COR-L47 (cell line): ENCODE results near the gene CORO2A.

Experiments used
- DNase-seq: peaks from one replicate; lab custom pipeline; 2025; lab: John Stamatoyannopoulos, UW

CORO2A gene

GRCh38 chr9:98192503-98193335 lies at the start of gene CORO2A:
CORO2A (minus strand) TSS chr9:98192637; CDS start chr9:98157660, 34,977 bp downstream.
- peak; percentile 46 for DNase-seq

- DNase-seq: no peak
Measured at GRCh38 chr9:98241357-98242300, 49.2 kb upstream of the CORO2A start.

- DNase-seq: no peak
Measured at GRCh38 chr9:98240475-98240874, 48.0 kb upstream of the CORO2A start.

GRCh38 chr9:98236901-98237487 lies 44.6 kb upstream of the CORO2A start:
- DNase-seq: no peak

- no peak for DNase-seq
Measured at GRCh38 chr9:98235126-98235525, 42.7 kb upstream of the CORO2A start.

GRCh38 chr9:98234245-98234825 lies 41.9 kb upstream of the CORO2A start:
- no peak for DNase-seq

GRCh38 chr9:98232926-98233325 lies 40.5 kb upstream of the CORO2A start:
- no peak for DNase-seq

GRCh38 chr9:98231770-98232478 lies 39.5 kb upstream of the CORO2A start:
- DNase-seq: no peak

GRCh38 chr9:98230789-98231188 lies 38.4 kb upstream of the CORO2A start:
- DNase-seq: no peak

GRCh38 chr9:98230304-98230703 lies 37.9 kb upstream of the CORO2A start:
- no peak for DNase-seq

GRCh38 chr9:98229620-98230019 lies 37.2 kb upstream of the CORO2A start:
- no peak for DNase-seq

GRCh38 chr9:98229090-98229395 lies 36.6 kb upstream of the CORO2A start:
- DNase-seq: no peak

- no peak for DNase-seq
Measured at GRCh38 chr9:98228392-98229089, 36.1 kb upstream of the CORO2A start.

GRCh38 chr9:98227883-98228282 lies 35.4 kb upstream of the CORO2A start:
- no peak for DNase-seq

- no peak for DNase-seq
Measured at GRCh38 chr9:98226957-98227356, 34.5 kb upstream of the CORO2A start.

GRCh38 chr9:98226516-98226915 lies 34.1 kb upstream of the CORO2A start:
- no peak for DNase-seq

GRCh38 chr9:98225015-98225442 lies 32.6 kb upstream of the CORO2A start:
- DNase-seq: no peak

GRCh38 chr9:98222885-98223691 lies 30.7 kb upstream of the CORO2A start:
- no peak for DNase-seq

- no peak for DNase-seq
Measured at GRCh38 chr9:98220911-98221310, 28.5 kb upstream of the CORO2A start.

GRCh38 chr9:98219794-98220370 lies 27.4 kb upstream of the CORO2A start:
- DNase-seq: no peak
